Measurements from ENCODE around the gene CCDC110. TPM values are rescaled to one million over a fixed set of nuclear protein-coding genes. Genes with fewer than 3 reads are reported as not detected.

The CCDC110 gene
- total RNA-seq, 2 donors from 2014 or later: 2.8 to 10.3 TPM

DNA sequence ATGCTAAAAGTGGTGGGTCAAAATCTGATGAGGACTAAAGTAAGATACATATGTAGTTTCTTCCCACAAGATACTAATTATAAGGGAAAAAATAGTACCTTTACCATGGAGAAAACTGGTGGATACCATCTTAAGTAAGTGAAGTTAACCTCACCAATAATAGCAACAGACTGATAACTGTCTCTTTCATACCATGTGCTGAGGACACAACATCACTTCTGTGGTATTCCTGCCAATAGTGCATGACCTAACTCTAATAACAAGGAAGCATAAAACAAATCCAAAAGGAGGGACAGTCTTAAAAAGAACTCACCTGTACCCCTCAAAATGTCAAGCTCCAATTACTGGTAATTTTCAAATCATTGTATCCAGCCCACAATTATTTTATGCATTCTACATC, 54.6 kb downstream of the CCDC110 start:
- no peaks in the 10 kb centered on the region for H3K36me3 ChIP-seq
- intact Hi-C loops (cut with DNase I): no loop called here
- TF ChIP-seq, protein P1, sequence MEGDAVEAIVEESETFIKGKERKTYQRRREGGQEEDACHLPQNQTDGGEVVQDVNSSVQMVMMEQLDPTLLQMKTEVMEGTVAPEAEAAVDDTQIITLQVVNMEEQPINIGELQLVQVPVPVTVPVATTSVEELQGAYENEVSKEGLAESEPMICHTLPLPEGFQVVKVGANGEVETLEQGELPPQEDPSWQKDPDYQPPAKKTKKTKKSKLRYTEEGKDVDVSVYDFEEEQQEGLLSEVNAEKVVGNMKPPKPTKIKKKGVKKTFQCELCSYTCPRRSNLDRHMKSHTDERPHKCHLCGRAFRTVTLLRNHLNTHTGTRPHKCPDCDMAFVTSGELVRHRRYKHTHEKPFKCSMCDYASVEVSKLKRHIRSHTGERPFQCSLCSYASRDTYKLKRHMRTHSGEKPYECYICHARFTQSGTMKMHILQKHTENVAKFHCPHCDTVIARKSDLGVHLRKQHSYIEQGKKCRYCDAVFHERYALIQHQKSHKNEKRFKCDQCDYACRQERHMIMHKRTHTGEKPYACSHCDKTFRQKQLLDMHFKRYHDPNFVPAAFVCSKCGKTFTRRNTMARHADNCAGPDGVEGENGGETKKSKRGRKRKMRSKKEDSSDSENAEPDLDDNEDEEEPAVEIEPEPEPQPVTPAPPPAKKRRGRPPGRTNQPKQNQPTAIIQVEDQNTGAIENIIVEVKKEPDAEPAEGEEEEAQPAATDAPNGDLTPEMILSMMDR (IDR thresholded peaks at IDR 0.05): no peak
- no peak for TF ChIP-seq POLR2AphosphoS5 (IDR thresholded peaks at IDR 0.05)
- no peak for TF ChIP-seq POLR2A (IDR thresholded peaks at IDR 0.05)
- no peaks in the 10 kb centered on the region for H3K9me3 ChIP-seq
- DNase-seq (ENCODE audit: low spot score): no peak
- no peak overlapping the region for H3K4me3 ChIP-seq
- H3K4me1 ChIP-seq (replicated peaks): no peaks in the 10 kb centered on the region
- H3K27me3 ChIP-seq (replicated peaks; ENCODE audit: insufficient read depth): no peaks in the 10 kb centered on the region
- no peak overlapping the region for H3K27ac ChIP-seq

DNA sequence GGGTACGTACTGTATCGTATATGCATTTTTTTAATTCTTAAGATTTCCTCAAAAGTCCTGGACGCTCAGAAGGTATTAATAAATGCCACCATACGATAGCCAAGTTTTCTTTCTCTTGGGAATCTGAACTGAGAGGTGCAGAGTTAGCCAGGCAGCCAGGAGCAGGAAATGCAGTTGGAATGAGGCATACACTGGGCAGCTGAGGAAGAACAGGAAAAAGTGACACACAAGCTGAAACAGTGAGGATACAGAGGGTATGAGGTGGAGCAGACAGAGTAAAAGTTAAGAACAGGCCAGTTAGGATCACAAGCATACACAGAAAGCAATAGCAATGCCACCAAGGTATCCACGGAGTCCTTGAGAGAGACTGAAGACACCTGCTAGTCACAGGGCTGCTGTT, 59.1 kb downstream of the CCDC110 start:
- H3K27ac ChIP-seq: no peak overlapping the region
- no peak for DNase-seq (ENCODE audit: low spot score)
- H3K4me1 ChIP-seq (replicated peaks): no peaks in the 10 kb centered on the region
- TF ChIP-seq, protein P1 (IDR thresholded peaks at IDR 0.05): no peak
- TF ChIP-seq POLR2AphosphoS5 (IDR thresholded peaks at IDR 0.05): no peak
- TF ChIP-seq POLR2A (IDR thresholded peaks at IDR 0.05): no peak
- H3K27me3 ChIP-seq (replicated peaks; ENCODE audit: insufficient read depth): no peaks in the 10 kb centered on the region
- intact Hi-C loops (cut with DNase I): no loop called here
- no peaks in the 10 kb centered on the region for H3K36me3 ChIP-seq
- 88% methylated on average over 5 of the region's 5 CpGs for WGBS
- no peak overlapping the region for H3K4me3 ChIP-seq
- no peaks in the 10 kb centered on the region for H3K9me3 ChIP-seq

DNA sequence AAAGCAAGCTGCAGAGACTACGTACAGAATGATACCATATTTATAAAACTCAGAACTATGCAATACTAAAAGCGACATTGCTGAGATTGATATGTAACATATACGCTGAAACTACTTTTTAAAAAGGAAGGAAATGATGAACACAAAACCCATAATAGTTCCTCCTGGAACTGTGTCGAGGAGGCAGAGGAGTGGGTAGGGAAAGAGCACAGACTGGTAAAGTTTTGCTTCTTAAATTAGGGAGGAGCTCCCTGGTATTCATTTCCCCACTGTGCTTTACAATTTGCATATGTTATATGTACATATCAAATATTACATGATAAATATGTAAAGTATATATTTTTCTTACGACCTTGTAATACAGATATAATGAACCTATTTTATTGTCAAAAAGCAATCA, 59.7 kb downstream of the CCDC110 start:
- Histone ChIP-seq H3K4me3 (no peak overlapping the region), H3K9me3 (no peaks in the 10 kb centered on the region), H3K36me3 (no peaks in the 10 kb centered on the region), H3K27ac (no peak overlapping the region), H3K27me3 (replicated peaks; ENCODE audit: insufficient read depth) (no peaks in the 10 kb centered on the region), H3K4me1 (replicated peaks) (no peaks in the 10 kb centered on the region)
- no peak for TF ChIP-seq POLR2AphosphoS5 (IDR thresholded peaks at IDR 0.05)
- TF ChIP-seq, protein P1 (IDR thresholded peaks at IDR 0.05): no peak
- no peak for TF ChIP-seq POLR2A (IDR thresholded peaks at IDR 0.05)
- DNase-seq (ENCODE audit: low spot score): no peak
- 87% methylated on average over 5 of the region's 5 CpGs for WGBS
- intact Hi-C loops (cut with DNase I): no loop called here

DNA sequence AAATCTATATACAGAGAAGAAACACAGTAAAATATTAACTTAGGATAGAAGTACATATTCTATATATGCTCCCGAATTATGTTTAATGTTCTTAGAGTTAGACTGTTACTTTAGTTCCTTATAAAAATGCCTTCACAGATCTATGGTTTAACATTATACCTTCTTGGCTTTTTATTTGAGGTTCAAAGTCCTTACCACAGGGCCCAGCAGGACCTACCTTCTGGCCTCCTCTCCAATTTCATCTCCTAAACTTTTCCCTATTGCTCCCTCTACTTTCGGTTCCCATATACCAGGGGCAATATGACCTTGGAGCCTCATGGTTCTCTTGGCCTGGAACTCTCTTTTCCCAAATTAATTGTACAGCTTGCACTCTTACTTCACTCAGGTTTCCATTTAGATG, 63.1 kb downstream of the CCDC110 start:
- H3K4me1 ChIP-seq (replicated peaks): no peaks in the 10 kb centered on the region
- 95% methylated on average over 2 of the region's 2 CpGs for WGBS
- no peaks in the 10 kb centered on the region for H3K9me3 ChIP-seq
- no peak for TF ChIP-seq POLR2A (IDR thresholded peaks at IDR 0.05)
- no peak for TF ChIP-seq POLR2AphosphoS5 (IDR thresholded peaks at IDR 0.05)
- TF ChIP-seq, protein P1 (IDR thresholded peaks at IDR 0.05): no peak
- no peak overlapping the region for H3K27ac ChIP-seq
- no peaks in the 10 kb centered on the region for H3K27me3 ChIP-seq (replicated peaks; ENCODE audit: insufficient read depth)
- no peak for DNase-seq (ENCODE audit: low spot score)
- H3K4me3 ChIP-seq: no peak overlapping the region
- H3K36me3 ChIP-seq: no peaks in the 10 kb centered on the region
- intact Hi-C loops (cut with DNase I): no loop called here

DNA sequence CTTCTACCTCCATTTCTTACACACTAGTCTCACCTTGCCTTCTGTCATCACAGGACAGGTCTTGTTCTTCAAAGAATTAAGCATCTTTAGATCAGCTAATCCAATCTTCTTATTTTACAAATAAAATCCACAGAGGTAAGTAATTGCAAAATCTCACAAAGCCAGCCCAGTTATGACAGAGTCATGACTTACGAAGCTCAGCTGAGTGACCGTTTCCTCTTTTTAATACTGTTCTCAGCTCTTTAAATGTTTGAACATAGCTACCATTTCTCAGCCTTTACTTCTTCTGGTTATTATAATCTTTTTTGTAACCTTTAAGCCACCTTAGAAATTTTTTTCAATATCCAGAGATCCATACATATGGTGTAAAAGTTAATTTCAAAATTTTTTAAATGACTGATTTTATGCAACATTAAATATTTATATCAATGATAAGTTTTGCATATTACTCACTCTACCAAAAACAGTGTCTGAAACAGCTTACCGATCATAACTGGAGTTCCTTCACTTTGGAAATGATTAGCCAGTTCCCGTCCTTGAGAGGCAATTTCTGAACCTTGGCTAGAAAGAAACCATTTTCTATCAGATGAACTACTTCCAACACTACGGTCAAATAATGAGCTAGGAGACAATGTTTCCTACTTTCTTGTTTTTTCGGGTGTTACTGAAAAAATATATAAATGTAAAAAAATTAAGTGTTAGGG, 66.1 kb downstream of the CCDC110 start:
- Histone ChIP-seq H3K27me3 (replicated peaks; ENCODE audit: insufficient read depth) (no peaks in the 10 kb centered on the region), H3K4me3 (no peak overlapping the region), H3K4me1 (replicated peaks) (peaks cover 3% of the 10 kb centered on the region), H3K9me3 (no peaks in the 10 kb centered on the region), H3K27ac (no peak overlapping the region), H3K36me3 (peaks cover 0 to 2% of the 10 kb centered on the region in 2 donors)
- TF ChIP-seq POLR2AphosphoS5 (IDR thresholded peaks at IDR 0.05): no peak
- no peak for TF ChIP-seq POLR2A (IDR thresholded peaks at IDR 0.05)
- TF ChIP-seq, protein P1 (IDR thresholded peaks at IDR 0.05): no peak
- DNase-seq (ENCODE audit: low spot score): no peak
- intact Hi-C loops (cut with DNase I): no loop called here
- 91% methylated on average over 6 of the region's 6 CpGs for WGBS

Data from prostate gland (tissue), 2 donors.